Caco-2 (cell line): ENCODE measurements around the gene ADAM17. TPM values are rescaled to one million over a fixed set of nuclear protein-coding genes. Genes with fewer than 3 reads are reported as not detected.

Experiments
- BruUV-seq: library from RNA; stranded (reverse); fragments of 400-500 nt; replicated peaks from 2 replicates; lab custom pipeline; 2021; lab: Mats Ljungman, UMichigan
- CTCF ChIA-PET: fragments of 300-600 bp; sonication (Branson Sonifier 250); formaldehyde crosslinking; loops from one replicate; lab custom pipeline; 2022; ENCODE audit warnings: antibody characterized with exemption; lab: Charles Lee
- POLR2A ChIA-PET: fragments of 300-600 bp; sonication (Branson Sonifier 250); formaldehyde crosslinking; loops from one replicate; lab custom pipeline; 2022; ENCODE audit warnings: antibody characterized with exemption; lab: Charles Lee
- DNase-seq, 2 experiments: peaks; one replicate each; pipeline versions ENCODE4 v3.0.0 to v3.0.0-alpha.2; 2020 to 2022
- H3K27me3 ChIP-seq: replicated peaks from 2 replicates; pipeline ENCODE4 v1.6.0; 2011; ENCODE audit warnings: low read length; ENCODE audit not compliant: control insufficient read depth, insufficient read depth
- H3K36me3 ChIP-seq: 2 replicates; pipeline ENCODE4 v1.5.1; 2011; ENCODE audit warnings: low read length; ENCODE audit not compliant: control insufficient read depth, insufficient read depth
- H3K4me1 ChIP-seq: fragments of 250-450 bp; sonication (Bioruptor Pico); 2 replicates; pipeline ENCODE4 v1.5.1; 2020; ENCODE audit warnings: mild to moderate bottlenecking
- H3K4me3 ChIP-seq: 2 replicates; pipeline ENCODE4 v1.5.1; 2011; ENCODE audit warnings: low read depth, mild to moderate bottlenecking, control low read depth, low read length
- H3K9me3 ChIP-seq: fragments of 250-450 bp; sonication (Bioruptor Pico); 2 replicates; pipeline ENCODE4 v1.5.1; 2020; ENCODE audit warnings: mild to moderate bottlenecking, moderate library complexity
- H3K27ac Mint-ChIP-seq: one replicate; pipeline ENCODE4 v1.8.0; 2022; ENCODE audit warnings: mixed read lengths; ENCODE audit not compliant: unreplicated experiment
- H3K27me3 Mint-ChIP-seq: one replicate; pipeline ENCODE4 v1.8.0; 2022; ENCODE audit warnings: mixed read lengths; ENCODE audit not compliant: insufficient read depth, unreplicated experiment
- H3K36me3 Mint-ChIP-seq: one replicate; pipeline ENCODE4 v1.8.0; 2022; ENCODE audit warnings: mild to moderate bottlenecking, mixed read lengths; ENCODE audit not compliant: insufficient read depth, unreplicated experiment
- H3K4me1 Mint-ChIP-seq: one replicate; pipeline ENCODE4 v1.8.0; 2022; ENCODE audit warnings: low read depth, mixed read lengths; ENCODE audit not compliant: unreplicated experiment
- H3K4me3 Mint-ChIP-seq: one replicate; pipeline ENCODE4 v1.8.0; 2022; ENCODE audit warnings: mild to moderate bottlenecking, moderate library complexity, mixed read lengths; ENCODE audit not compliant: unreplicated experiment
- H3K9me3 Mint-ChIP-seq: one replicate; pipeline ENCODE4 v1.8.0; 2022; ENCODE audit warnings: mixed read lengths; ENCODE audit not compliant: unreplicated experiment
- intact Hi-C: fragments of 100-400 bp; cut with micrococcal nuclease; formaldehyde crosslinking; loops from one replicate; pipeline ENCODE4 v1.10.0; 2022; ENCODE audit not compliant: unreplicated experiment
- total RNA-seq: library from RNA; stranded (reverse); gene quantifications from 2 replicates; pipeline ENCODE4 v1.2.3, GENCODE V29; 2022
- TF ChIP-seq, protein P1 (sequence below), 2 experiments: fragments of 200-600 bp in 1 of 2; IDR thresholded peaks; 1 replicate in 1 of 2; 2 replicates in 1 of 2; pipeline versions ENCODE4 v1.5.1 to v1.8.0; 2011 to 2022; ENCODE audit warnings: antibody characterized with exemption in 1 of 2, control low read depth in 1 of 2, inconsistent platforms in 1 of 2, low read depth in 1 of 2, low read length in 1 of 2, mild to moderate bottlenecking in 1 of 2, moderate library complexity in 1 of 2; ENCODE audit not compliant: insufficient read depth in 1 of 2, severe bottlenecking in 1 of 2, unreplicated experiment in 1 of 2

The ADAM17 gene
- total RNA-seq, 1 experiment from 2014 or later = 40.5 TPM

DNA sequence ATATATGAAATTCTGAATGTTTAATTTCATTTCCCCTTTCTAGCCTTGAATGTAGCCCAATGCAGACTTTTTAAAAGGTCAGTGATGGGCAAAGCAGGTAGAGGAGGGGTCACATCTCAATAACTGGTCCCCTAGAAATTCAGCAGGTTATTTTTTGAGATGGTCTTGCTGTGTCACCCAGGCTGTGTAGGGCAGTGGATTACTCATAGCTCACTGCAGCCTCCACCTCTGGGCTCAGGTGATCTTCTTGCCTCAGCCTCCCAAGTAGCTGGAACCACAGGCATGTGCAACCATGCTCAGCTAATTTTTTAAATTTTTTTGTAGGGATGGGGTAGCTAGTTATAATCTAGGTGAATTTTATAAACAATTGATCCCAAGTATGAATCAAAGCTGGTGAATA, 72.5 kb downstream of the ADAM17 start:
- no peak for DNase-seq
- Mint-ChIP-seq H3K36me3 (peaks cover 73% of the 10 kb centered on the region), H3K9me3 (no peaks in the 10 kb centered on the region), H3K27ac (no peak overlapping the region), H3K27me3 (no peaks in the 10 kb centered on the region), H3K4me3 (no peak overlapping the region), H3K4me1 (no peaks in the 10 kb centered on the region)
- ChIA-PET CTCF (no interaction called here), POLR2A (no interaction called here)
- Histone ChIP-seq H3K36me3 (no peaks in the 10 kb centered on the region; the same call in 1 of the 2 replicates), H3K9me3 (no peaks in the 10 kb centered on the region), H3K4me3 (no peak overlapping the region), H3K27me3 (no peaks in the 10 kb centered on the region), H3K4me1 (no peaks in the 10 kb centered on the region; the same call in 1 of the 2 replicates)
- no TSS peak for BruUV-seq
- intact Hi-C loops = no loop called here
- TF ChIP-seq, protein P1, sequence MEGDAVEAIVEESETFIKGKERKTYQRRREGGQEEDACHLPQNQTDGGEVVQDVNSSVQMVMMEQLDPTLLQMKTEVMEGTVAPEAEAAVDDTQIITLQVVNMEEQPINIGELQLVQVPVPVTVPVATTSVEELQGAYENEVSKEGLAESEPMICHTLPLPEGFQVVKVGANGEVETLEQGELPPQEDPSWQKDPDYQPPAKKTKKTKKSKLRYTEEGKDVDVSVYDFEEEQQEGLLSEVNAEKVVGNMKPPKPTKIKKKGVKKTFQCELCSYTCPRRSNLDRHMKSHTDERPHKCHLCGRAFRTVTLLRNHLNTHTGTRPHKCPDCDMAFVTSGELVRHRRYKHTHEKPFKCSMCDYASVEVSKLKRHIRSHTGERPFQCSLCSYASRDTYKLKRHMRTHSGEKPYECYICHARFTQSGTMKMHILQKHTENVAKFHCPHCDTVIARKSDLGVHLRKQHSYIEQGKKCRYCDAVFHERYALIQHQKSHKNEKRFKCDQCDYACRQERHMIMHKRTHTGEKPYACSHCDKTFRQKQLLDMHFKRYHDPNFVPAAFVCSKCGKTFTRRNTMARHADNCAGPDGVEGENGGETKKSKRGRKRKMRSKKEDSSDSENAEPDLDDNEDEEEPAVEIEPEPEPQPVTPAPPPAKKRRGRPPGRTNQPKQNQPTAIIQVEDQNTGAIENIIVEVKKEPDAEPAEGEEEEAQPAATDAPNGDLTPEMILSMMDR (IDR thresholded peaks at IDR 0.05; ENCODE audit: insufficient read depth in 1 of 2, low read depth in 1 of 2, low read length in 1 of 2, severe bottlenecking in 1 of 2, unreplicated experiment in 1 of 2) = no peak

DNA sequence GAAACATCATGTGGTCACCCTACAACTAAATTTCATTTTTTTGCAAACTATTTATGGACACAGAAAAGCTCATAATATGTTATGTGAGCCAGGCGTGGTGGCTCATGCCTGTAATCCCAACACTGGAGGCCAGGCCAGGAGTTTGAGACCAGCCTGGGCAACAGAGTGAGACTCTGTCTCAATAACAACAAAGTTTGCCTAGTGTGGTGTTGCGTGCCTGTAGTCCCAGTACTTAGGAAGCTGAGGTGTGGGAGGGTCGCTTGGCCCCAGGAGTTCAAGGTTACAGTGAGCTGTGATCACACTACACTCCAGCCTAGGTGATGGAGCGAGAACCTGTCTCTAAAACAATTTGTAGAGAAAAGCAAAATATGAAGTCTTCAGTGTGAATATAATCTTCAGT, 75.5 kb downstream of the ADAM17 start:
- TF ChIP-seq, protein P1 (IDR thresholded peaks at IDR 0.05; ENCODE audit: insufficient read depth in 1 of 2, low read depth in 1 of 2, low read length in 1 of 2, severe bottlenecking in 1 of 2, unreplicated experiment in 1 of 2) = no peak
- intact Hi-C loops = no loop called here
- H3K27ac Mint-ChIP-seq = no peak overlapping the region
- H3K4me1 ChIP-seq = no peaks in the 10 kb centered on the region; the same call in 1 of the 2 replicates
- H3K9me3 ChIP-seq = no peaks in the 10 kb centered on the region
- H3K4me3 ChIP-seq = no peak overlapping the region
- no peak for DNase-seq
- peaks cover 63% of the 10 kb centered on the region for H3K36me3 Mint-ChIP-seq
- no peaks in the 10 kb centered on the region for H3K27me3 Mint-ChIP-seq
- peaks cover 2% of the 10 kb centered on the region; the same call in 1 of the 2 replicates for H3K36me3 ChIP-seq
- no peak overlapping the region for H3K4me3 Mint-ChIP-seq
- ChIA-PET CTCF (no interaction called here), POLR2A (no interaction called here)
- H3K27me3 ChIP-seq = no peaks in the 10 kb centered on the region
- no peaks in the 10 kb centered on the region for H3K9me3 Mint-ChIP-seq
- H3K4me1 Mint-ChIP-seq = no peaks in the 10 kb centered on the region
- BruUV-seq = no TSS peak

DNA sequence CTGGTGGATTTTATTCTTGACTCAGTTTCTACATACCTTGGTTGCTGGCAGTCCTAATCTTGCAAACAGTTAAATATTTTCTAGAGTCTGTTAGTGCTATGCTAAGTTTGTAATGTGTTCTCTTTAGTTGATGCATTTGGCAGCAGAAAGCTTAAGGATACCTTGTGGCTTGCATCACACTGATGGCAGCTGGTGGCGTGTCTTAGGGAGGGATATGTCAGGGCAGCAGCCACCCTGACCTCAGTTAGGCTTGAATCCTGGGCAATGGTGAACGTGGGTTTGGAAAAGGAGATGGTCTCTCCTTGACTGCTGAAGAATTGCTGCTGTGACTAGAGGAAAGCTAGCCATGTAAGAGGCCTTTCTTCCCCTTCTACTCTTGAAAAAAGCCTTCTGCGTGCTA, 77.1 kb downstream of the ADAM17 start:
- Mint-ChIP-seq H3K4me1 (no peaks in the 10 kb centered on the region), H3K36me3 (peaks cover 50% of the 10 kb centered on the region), H3K27me3 (no peaks in the 10 kb centered on the region), H3K27ac (no peak overlapping the region), H3K4me3 (no peak overlapping the region), H3K9me3 (no peaks in the 10 kb centered on the region)
- no peak for DNase-seq
- H3K9me3 ChIP-seq = no peaks in the 10 kb centered on the region
- H3K27me3 ChIP-seq = no peaks in the 10 kb centered on the region
- H3K36me3 ChIP-seq = peaks cover 2% of the 10 kb centered on the region; the same call in 1 of the 2 replicates
- no TSS peak for BruUV-seq
- H3K4me3 ChIP-seq = no peak overlapping the region
- intact Hi-C loops = no loop called here
- CTCF ChIA-PET = no interaction called here
- TF ChIP-seq, protein P1 (IDR thresholded peaks at IDR 0.05; ENCODE audit: insufficient read depth in 1 of 2, low read depth in 1 of 2, low read length in 1 of 2, severe bottlenecking in 1 of 2, unreplicated experiment in 1 of 2) = no peak
- H3K4me1 ChIP-seq = no peaks in the 10 kb centered on the region; the same call in 1 of the 2 replicates
- POLR2A ChIA-PET = no interaction called here
